Lower leg skin (tissue), 3 donors: Measurements from ENCODE around the gene TSC22D3.

Experiments
- POLR2A ChIP-seq, 2 donors: fragments of 450-650 bp; IDR thresholded peaks; one replicate each; pipeline ENCODE4 v1.6.1; 2016 to 2017; ENCODE audit warnings: antibody characterized with exemption in 2 of 2, mild to moderate bottlenecking in 1 of 2, moderate library complexity in 1 of 2
- TF ChIP-seq, protein P1 (sequence below), 3 donors: fragments of 450-650 bp; IDR thresholded peaks; one replicate each; pipeline ENCODE4 v1.5.1; 2016; ENCODE audit warnings: antibody characterized with exemption in 3 of 3, mild to moderate bottlenecking in 3 of 3, moderate library complexity in 2 of 3

GRCh38 chrX:107747596-107748161, 27.9 kb downstream of the TSC22D3 start:
- TF ChIP-seq, protein P1, sequence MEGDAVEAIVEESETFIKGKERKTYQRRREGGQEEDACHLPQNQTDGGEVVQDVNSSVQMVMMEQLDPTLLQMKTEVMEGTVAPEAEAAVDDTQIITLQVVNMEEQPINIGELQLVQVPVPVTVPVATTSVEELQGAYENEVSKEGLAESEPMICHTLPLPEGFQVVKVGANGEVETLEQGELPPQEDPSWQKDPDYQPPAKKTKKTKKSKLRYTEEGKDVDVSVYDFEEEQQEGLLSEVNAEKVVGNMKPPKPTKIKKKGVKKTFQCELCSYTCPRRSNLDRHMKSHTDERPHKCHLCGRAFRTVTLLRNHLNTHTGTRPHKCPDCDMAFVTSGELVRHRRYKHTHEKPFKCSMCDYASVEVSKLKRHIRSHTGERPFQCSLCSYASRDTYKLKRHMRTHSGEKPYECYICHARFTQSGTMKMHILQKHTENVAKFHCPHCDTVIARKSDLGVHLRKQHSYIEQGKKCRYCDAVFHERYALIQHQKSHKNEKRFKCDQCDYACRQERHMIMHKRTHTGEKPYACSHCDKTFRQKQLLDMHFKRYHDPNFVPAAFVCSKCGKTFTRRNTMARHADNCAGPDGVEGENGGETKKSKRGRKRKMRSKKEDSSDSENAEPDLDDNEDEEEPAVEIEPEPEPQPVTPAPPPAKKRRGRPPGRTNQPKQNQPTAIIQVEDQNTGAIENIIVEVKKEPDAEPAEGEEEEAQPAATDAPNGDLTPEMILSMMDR (IDR thresholded peaks at IDR 0.05): no peak
- TF ChIP-seq POLR2A (IDR thresholded peaks at IDR 0.05): no peak
